ENCODE results near the gene ERICH6. TPM values are rescaled to one million over a fixed set of nuclear protein-coding genes. Genes with fewer than 3 reads are reported as not detected.

Gene ERICH6
- total and polyA plus RNA-seq, 10 of the 15 experiments (the other 5 are each of a cell fraction or from before 2014, with no cell fraction given) = 0.04 to 0.40 (median 0.22) TPM; not detected in 6

GRCh38 chr3:150740733-150741496 is 37.2 kb upstream of the ERICH6 start:
- POLR2A ChIA-PET = interaction anchor here (1.0 to 1.8 kb wide), 2 partner anchors 19 to 22 kb away, joined by 8 read pairs; partner anchors contain the start of gene SIAH2
- in situ Hi-C loops (cut with MboI) (no loop called here), intact Hi-C loops (cut with micrococcal nuclease; ENCODE audit: unreplicated experiment) (no loop called here)
- Histone ChIP-seq H3K27me3 (replicated peaks in 1 of 2; ENCODE audit: control insufficient read depth in 2 of 2, insufficient read depth in 2 of 2, low read length in 1 of 2) (no peaks in the 10 kb centered on the region), H3K79me2 (ENCODE audit: control insufficient read depth, insufficient read depth, low read length) (peaks cover 40% of the 10 kb centered on the region), H3K36me3 (ENCODE audit: control insufficient read depth in 2 of 2, insufficient read depth in 2 of 2, low read length in 1 of 2) (peaks cover 2 to 8% of the 10 kb centered on the region in 2 experiments), H3K9ac (ENCODE audit: control insufficient read depth, insufficient read depth, low read length) (no peak overlapping the region), H3K9me3 (replicated peaks; ENCODE audit: control insufficient read depth, insufficient read depth, low read length) (no peaks in the 10 kb centered on the region), H3K4me2 (ENCODE audit: control insufficient read depth, insufficient read depth) (peak overlapping the region; percentile 64), H3K4me1 (ENCODE audit: control insufficient read depth, insufficient read depth, low read length) (peaks cover 48% of the 10 kb centered on the region), H3K27ac (ENCODE audit: control insufficient read depth, insufficient read depth) (peak overlapping the region; percentile 64; the same call in 1 of the 2 replicates), H2AFZ (ENCODE audit: control insufficient read depth, low read depth, low read length) (no peak overlapping the region), H3K4me3 (no peak overlapping the region), H4K20me1 (ENCODE audit: control insufficient read depth, insufficient read depth) (no peaks in the 10 kb centered on the region)
- ATAC-seq (no peak), DNase-seq (ENCODE audit: low read depth, low spot score) (no peak), FAIRE-seq (no peak)
- RAD21 ChIA-PET (ENCODE audit: unreplicated experiment) = interaction anchor here (0.8 to 1.1 kb wide), 3 partner anchors 23 to 213 kb away, joined by 3 to 4 read pairs (median 3); no protein-coding TSS in a partner anchor
- CTCF ChIA-PET = interaction anchor here (0.7 to 1.8 kb wide), 3 partner anchors 23 to 47 kb away, joined by 3 to 6 read pairs (median 5); no protein-coding TSS in a partner anchor
- SMC1A ChIA-PET (ENCODE audit: uncharacterized antibody, unreplicated experiment) = interaction anchor here (1.0 to 1.8 kb wide), 4 partner anchors 18 to 47 kb away, joined by 3 to 8 read pairs (median 4); no protein-coding TSS in a partner anchor
- BruUV-seq (replicated peaks) = TSS peak; percentile 54
- TF ChIP-seq ZNF24 (IDR thresholded peaks at IDR 0.05) (no peak), TCF7 (IDR thresholded peaks at IDR 0.05; ENCODE audit: borderline replicate concordance) (0 out of 2 replicates have a peak, but pooled peaks have one; percentile 17)
- 79% methylated on average over 12 of the region's 12 CpGs for WGBS (ENCODE audit: insufficient coverage, insufficient replicate concordance, low lambda C conversion rate, missing lambda C conversion rate)

GRCh38 chr3:150739877-150740645 is 36.3 kb upstream of the ERICH6 start:
- RAD21 ChIA-PET (ENCODE audit: unreplicated experiment) = interaction anchor here (0.6 to 1.1 kb wide), 4 partner anchors 22 to 1462 kb away, joined by 3 to 4 read pairs (median 3); no protein-coding TSS in a partner anchor
- POLR2A ChIA-PET = interaction anchor here (1.8 kb wide), 1 partner anchor 23 kb away, joined by 8 read pairs; the partner anchor contains the start of gene SIAH2
- BruUV-seq (replicated peaks) = TSS peak; percentile 89
- SMC1A ChIA-PET (ENCODE audit: uncharacterized antibody, unreplicated experiment) = interaction anchor here (0.7 to 1.8 kb wide), 4 partner anchors 19 to 47 kb away, joined by 3 to 8 read pairs (median 4); no protein-coding TSS in a partner anchor
- FAIRE-seq (no peak), ATAC-seq (peak; percentile 62), DNase-seq (ENCODE audit: low read depth, low spot score) (no peak)
- CTCF ChIA-PET = interaction anchor here (0.7 to 1.8 kb wide), 3 partner anchors 24 to 48 kb away, joined by 3 to 6 read pairs (median 5); no protein-coding TSS in a partner anchor
- Histone ChIP-seq H3K4me3 (peak overlapping the region; percentile 40; the same call in 1 of the 2 replicates), H4K20me1 (ENCODE audit: control insufficient read depth, insufficient read depth) (no peaks in the 10 kb centered on the region), H3K4me1 (ENCODE audit: control insufficient read depth, insufficient read depth, low read length) (peaks cover 46% of the 10 kb centered on the region), H2AFZ (ENCODE audit: control insufficient read depth, low read depth, low read length) (no peak overlapping the region), H3K79me2 (ENCODE audit: control insufficient read depth, insufficient read depth, low read length) (peaks cover 33% of the 10 kb centered on the region), H3K9me3 (replicated peaks; ENCODE audit: control insufficient read depth, insufficient read depth, low read length) (no peaks in the 10 kb centered on the region), H3K4me2 (ENCODE audit: control insufficient read depth, insufficient read depth) (peak overlapping the region; percentile 64), H3K27ac (ENCODE audit: control insufficient read depth, insufficient read depth) (peak overlapping the region; percentile 64), H3K36me3 (ENCODE audit: control insufficient read depth in 2 of 2, insufficient read depth in 2 of 2, low read length in 1 of 2) (peaks cover 2 to 8% of the 10 kb centered on the region in 2 experiments), H3K27me3 (replicated peaks in 1 of 2; ENCODE audit: control insufficient read depth in 2 of 2, insufficient read depth in 2 of 2, low read length in 1 of 2) (no peaks in the 10 kb centered on the region), H3K9ac (ENCODE audit: control insufficient read depth, insufficient read depth, low read length) (peak overlapping the region; percentile 32; the same call in 1 of the 2 replicates)
- intact Hi-C loops (cut with micrococcal nuclease; ENCODE audit: unreplicated experiment) (loop anchor here (2.0 kb wide), 1 partner anchor 21 kb away; no protein-coding TSS in a partner anchor), in situ Hi-C loops (cut with MboI) (no loop called here)
- 33% methylated on average over 8 of the region's 8 CpGs for WGBS (ENCODE audit: insufficient coverage, insufficient replicate concordance, low lambda C conversion rate, missing lambda C conversion rate)
- TF ChIP-seq IKZF2 (IDR thresholded peaks at IDR 0.05) = 0 out of 4 replicates have a peak, but pooled peaks of 1 of the 2 experiments have one; percentile 9
- TF ChIP-seq, protein P1, sequence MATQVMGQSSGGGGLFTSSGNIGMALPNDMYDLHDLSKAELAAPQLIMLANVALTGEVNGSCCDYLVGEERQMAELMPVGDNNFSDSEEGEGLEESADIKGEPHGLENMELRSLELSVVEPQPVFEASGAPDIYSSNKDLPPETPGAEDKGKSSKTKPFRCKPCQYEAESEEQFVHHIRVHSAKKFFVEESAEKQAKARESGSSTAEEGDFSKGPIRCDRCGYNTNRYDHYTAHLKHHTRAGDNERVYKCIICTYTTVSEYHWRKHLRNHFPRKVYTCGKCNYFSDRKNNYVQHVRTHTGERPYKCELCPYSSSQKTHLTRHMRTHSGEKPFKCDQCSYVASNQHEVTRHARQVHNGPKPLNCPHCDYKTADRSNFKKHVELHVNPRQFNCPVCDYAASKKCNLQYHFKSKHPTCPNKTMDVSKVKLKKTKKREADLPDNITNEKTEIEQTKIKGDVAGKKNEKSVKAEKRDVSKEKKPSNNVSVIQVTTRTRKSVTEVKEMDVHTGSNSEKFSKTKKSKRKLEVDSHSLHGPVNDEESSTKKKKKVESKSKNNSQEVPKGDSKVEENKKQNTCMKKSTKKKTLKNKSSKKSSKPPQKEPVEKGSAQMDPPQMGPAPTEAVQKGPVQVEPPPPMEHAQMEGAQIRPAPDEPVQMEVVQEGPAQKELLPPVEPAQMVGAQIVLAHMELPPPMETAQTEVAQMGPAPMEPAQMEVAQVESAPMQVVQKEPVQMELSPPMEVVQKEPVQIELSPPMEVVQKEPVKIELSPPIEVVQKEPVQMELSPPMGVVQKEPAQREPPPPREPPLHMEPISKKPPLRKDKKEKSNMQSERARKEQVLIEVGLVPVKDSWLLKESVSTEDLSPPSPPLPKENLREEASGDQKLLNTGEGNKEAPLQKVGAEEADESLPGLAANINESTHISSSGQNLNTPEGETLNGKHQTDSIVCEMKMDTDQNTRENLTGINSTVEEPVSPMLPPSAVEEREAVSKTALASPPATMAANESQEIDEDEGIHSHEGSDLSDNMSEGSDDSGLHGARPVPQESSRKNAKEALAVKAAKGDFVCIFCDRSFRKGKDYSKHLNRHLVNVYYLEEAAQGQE (IDR thresholded peaks at IDR 0.05; ENCODE audit: low read depth, low read length) = no peak
- TF ChIP-seq POLR2AphosphoS5 (IDR thresholded peaks at IDR 0.05; ENCODE audit: low read length) = 0 out of 2 replicates have a peak, but pooled peaks have one; percentile 25
- TF ChIP-seq NFYA (IDR thresholded peaks at IDR 0.05; ENCODE audit: borderline replicate concordance, low read depth, low read length) = no peak
- TF ChIP-seq GATAD2B (conservative IDR thresholded peaks at IDR 0.05; ENCODE audit: low read depth) = peak; percentile 54; the same call in 1 of the 2 replicates
- no peak for TF ChIP-seq ZNF384 (IDR thresholded peaks at IDR 0.05; ENCODE audit: borderline replicate concordance, low read depth, low read length)
- no peak for TF ChIP-seq EGR1 (IDR thresholded peaks at IDR 0.05; ENCODE audit: borderline replicate concordance in 1 of 2, low read depth in 2 of 2, low read length in 2 of 2)
